Esophagus muscularis mucosa (tissue), 4 donors: ENCODE data around the gene BRD3OS. TPM values are rescaled to one million over a fixed set of nuclear protein-coding genes. Genes with fewer than 3 reads are reported as not detected.

Source experiments
- DNase-seq: peaks from one replicate; pipeline ENCODE4 v3.0.0-alpha.2; 2017; ENCODE audit errors: extremely low spot score
- H3K27ac ChIP-seq, 4 donors: fragments of 200-600 bp; sonication (generic); replicated peaks in 1 of 4; 1 replicate in 3 of 4; 2 replicates in 1 of 4; pipeline ENCODE4 v1.5.1; 2016 to 2019; ENCODE audit warnings: mild to moderate bottlenecking in 1 of 4
- H3K27me3 ChIP-seq, 4 donors: fragments of 200-600 bp; sonication (generic); one replicate each; pipeline versions ENCODE4 v1.5.1 to v1.6.0; 2016 to 2019
- H3K36me3 ChIP-seq, 4 donors: fragments of 200-600 bp; sonication (generic); one replicate each; pipeline ENCODE4 v1.5.1; 2016 to 2019
- H3K4me1 ChIP-seq, 4 donors: fragments of 200-600 bp; sonication (generic); one replicate each; pipeline ENCODE4 v1.5.1; 2016 to 2019
- H3K4me3 ChIP-seq, 4 donors: fragments of 200-600 bp; sonication (generic); 1 replicate in 2 of 4; 2 replicates in 2 of 4; pipeline ENCODE4 v1.5.1; 2016 to 2019; ENCODE audit warnings: mild to moderate bottlenecking in 4 of 4, moderate library complexity in 1 of 4
- H3K9me3 ChIP-seq, 4 donors: fragments of 200-600 bp; sonication (generic); 1 replicate in 3 of 4; 2 replicates in 1 of 4; pipeline ENCODE4 v1.5.1; 2016 to 2019
- EP300 ChIP-seq: sonication (generic); formaldehyde crosslinking; IDR thresholded peaks from one replicate; pipeline ENCODE4 v1.6.1; 2017; ENCODE audit warnings: antibody characterized with exemption
- POLR2A ChIP-seq: fragments of 450-650 bp; IDR thresholded peaks from one replicate; pipeline ENCODE4 v1.6.1; 2017; ENCODE audit warnings: antibody characterized with exemption, moderate library complexity, mild to moderate bottlenecking, low read depth
- POLR2AphosphoS5 ChIP-seq, 2 donors: sonication (generic); formaldehyde crosslinking; IDR thresholded peaks; one replicate each; pipeline ENCODE4 v1.6.1; 2017; ENCODE audit warnings: antibody characterized with exemption in 2 of 2
- WGBS: methylation state at CpG from one replicate; pipeline ENCODE4 v1.1.5; 2018; 5-methylcytosine and 5-hydroxymethylcytosine counted together
- intact Hi-C: fragments of 100-400 bp; cut with DNase I; formaldehyde crosslinking; loops from one replicate; pipeline ENCODE4 v1.15.1; 2023
- total RNA-seq, 4 donors: library from RNA; depleted of rRNA; stranded (reverse); fragments of >200 nt; gene quantifications; one replicate each; pipeline versions ENCODE4 v1.1.0 to v1.2.1, GENCODE V29; 2016
- TF ChIP-seq, protein P1 (sequence below), 3 experiments: fragments of 200-600 bp in 2 of 3; fragments of 450-650 bp in 1 of 3; sonication (generic) in 2 of 3; IDR thresholded peaks; one replicate each; pipeline ENCODE4 v1.5.1; 2017 to 2019; ENCODE audit warnings: antibody characterized with exemption in 3 of 3, mild to moderate bottlenecking in 2 of 3, moderate library complexity in 1 of 3

BRD3OS gene
- total RNA-seq, 4 donors from 2014 or later = 13.4 to 33.4 (median 21.7) TPM

- Histone ChIP-seq H3K27me3 (peaks cover 0 to 5% (median 0%) of the 10 kb centered on the region in 4 donors), H3K9me3 (peaks cover 0 to 28% (median 23%) of the 10 kb centered on the region in 4 donors), H3K36me3 (no peaks in the 10 kb centered on the region), H3K4me1 (no peaks in the 10 kb centered on the region), H3K27ac (no peak overlapping the region), H3K4me3 (no peak overlapping the region)
- 33% methylated on average over 1 of the region's 1 CpG for WGBS
- intact Hi-C loops = no loop called here
- TF ChIP-seq POLR2AphosphoS5 (IDR thresholded peaks at IDR 0.05) (no peak), POLR2A (no peak), EP300 (no peak)
- TF ChIP-seq, protein P1, sequence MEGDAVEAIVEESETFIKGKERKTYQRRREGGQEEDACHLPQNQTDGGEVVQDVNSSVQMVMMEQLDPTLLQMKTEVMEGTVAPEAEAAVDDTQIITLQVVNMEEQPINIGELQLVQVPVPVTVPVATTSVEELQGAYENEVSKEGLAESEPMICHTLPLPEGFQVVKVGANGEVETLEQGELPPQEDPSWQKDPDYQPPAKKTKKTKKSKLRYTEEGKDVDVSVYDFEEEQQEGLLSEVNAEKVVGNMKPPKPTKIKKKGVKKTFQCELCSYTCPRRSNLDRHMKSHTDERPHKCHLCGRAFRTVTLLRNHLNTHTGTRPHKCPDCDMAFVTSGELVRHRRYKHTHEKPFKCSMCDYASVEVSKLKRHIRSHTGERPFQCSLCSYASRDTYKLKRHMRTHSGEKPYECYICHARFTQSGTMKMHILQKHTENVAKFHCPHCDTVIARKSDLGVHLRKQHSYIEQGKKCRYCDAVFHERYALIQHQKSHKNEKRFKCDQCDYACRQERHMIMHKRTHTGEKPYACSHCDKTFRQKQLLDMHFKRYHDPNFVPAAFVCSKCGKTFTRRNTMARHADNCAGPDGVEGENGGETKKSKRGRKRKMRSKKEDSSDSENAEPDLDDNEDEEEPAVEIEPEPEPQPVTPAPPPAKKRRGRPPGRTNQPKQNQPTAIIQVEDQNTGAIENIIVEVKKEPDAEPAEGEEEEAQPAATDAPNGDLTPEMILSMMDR (IDR thresholded peaks at IDR 0.05) = no peak
- DNase-seq = no peak
These were observed 51.4 kb downstream of the BRD3OS start for GRCh38 chr9:134076644-134077043.

Other genes starting within 250 kb of the BRD3OS start
- gene VAV2, start 33.2 kb upstream of the BRD3OS start, total RNA-seq = 10 to 100 TPM in 2 of 4 donors, 1 to 10 TPM in 2; 9.1 to 13.5 (median 10.1) TPM
- 10 to 100 TPM; 30.0 to 38.2 (median 33.3) TPM for gene BRD3, start 42.5 kb downstream of the BRD3OS start, total RNA-seq
- 10 to 100 TPM; 20.7 to 34.2 (median 24.6) TPM for gene WDR5, start 110.6 kb downstream of the BRD3OS start, total RNA-seq
- gene RNU6ATAC, start 139.1 kb downstream of the BRD3OS start, total RNA-seq = under 1 TPM in 1 of 4 donors, not detected in 3; under 0.01 TPM